Nephron (organoid): ENCODE results near the gene MRPL48.

Source experiments
- H3K27ac Mint-ChIP-seq, 3 experiments: 2 replicates each; pipeline ENCODE4 v1.8.0; 2020; ENCODE audit warnings: mixed read lengths in 3 of 3, mild to moderate bottlenecking in 2 of 3, moderate library complexity in 1 of 3
- H3K27me3 Mint-ChIP-seq: 2 replicates; pipeline ENCODE4 v1.8.0; 2021; ENCODE audit warnings: low read depth, mild to moderate bottlenecking, moderate library complexity, mixed read lengths
- H3K36me3 Mint-ChIP-seq: 2 replicates; pipeline ENCODE4 v1.8.0; 2020; ENCODE audit warnings: low read depth, mixed read lengths
- H3K4me1 Mint-ChIP-seq: 2 replicates; pipeline ENCODE4 v1.8.0; 2020; ENCODE audit warnings: mixed read lengths
- H3K4me3 Mint-ChIP-seq, 3 experiments: 2 replicates each; pipeline ENCODE4 v1.8.0; 2020; ENCODE audit warnings: mild to moderate bottlenecking in 3 of 3, mixed read lengths in 3 of 3, moderate library complexity in 2 of 3
- H3K9me3 Mint-ChIP-seq: 2 replicates; pipeline ENCODE4 v1.8.0; 2020; ENCODE audit warnings: mixed read lengths
- CTCF ChIP-seq, 3 experiments: fragments of 200-600 bp; sonication (generic); IDR thresholded peaks; one replicate each; pipeline ENCODE4 v1.5.0; 2021; ENCODE audit warnings: antibody characterized with exemption in 3 of 3; ENCODE audit not compliant: unreplicated experiment in 3 of 3

Gene MRPL48

GRCh38 chr11:73757598-73757997 lies 30.1 kb upstream of the MRPL48 start:
- Mint-ChIP-seq H3K27me3 (no peaks in the 10 kb centered on the region), H3K4me3 (peak overlapping the region; percentile 97 to 99 (median 97)), H3K9me3 (no peaks in the 10 kb centered on the region), H3K36me3 (peaks cover 8% of the 10 kb centered on the region), H3K4me1 (peaks cover 27% of the 10 kb centered on the region), H3K27ac (peak overlapping the region in 1 of 3 experiments; percentile 95)
- no peak for TF ChIP-seq CTCF (IDR thresholded peaks at IDR 0.05; ENCODE audit: unreplicated experiment in 3 of 3)

- Mint-ChIP-seq H3K27me3 (no peaks in the 10 kb centered on the region), H3K36me3 (peaks cover 8% of the 10 kb centered on the region), H3K27ac (peak overlapping the region; percentile 95 to 99 (median 99)), H3K4me3 (peak overlapping the region; percentile 97 to 99 (median 97)), H3K9me3 (no peaks in the 10 kb centered on the region), H3K4me1 (peaks cover 27% of the 10 kb centered on the region)
- TF ChIP-seq CTCF (IDR thresholded peaks at IDR 0.05; ENCODE audit: unreplicated experiment in 3 of 3): no peak
Observed at GRCh38 chr11:73758451-73758850, 29.2 kb upstream of the MRPL48 start.

- H3K4me1 Mint-ChIP-seq: peaks cover 28% of the 10 kb centered on the region
- peak overlapping the region; percentile 95 to 99 (median 99) for H3K27ac Mint-ChIP-seq
- peak; percentile 17 to 32 (median 26) for TF ChIP-seq CTCF (IDR thresholded peaks at IDR 0.05; ENCODE audit: unreplicated experiment in 3 of 3)
- peak overlapping the region; percentile 97 to 99 (median 97) for H3K4me3 Mint-ChIP-seq
- no peaks in the 10 kb centered on the region for H3K27me3 Mint-ChIP-seq
- no peaks in the 10 kb centered on the region for H3K9me3 Mint-ChIP-seq
- peaks cover 4% of the 10 kb centered on the region for H3K36me3 Mint-ChIP-seq
Observed at GRCh38 chr11:73759610-73760134, 28.0 kb upstream of the MRPL48 start.

GRCh38 chr11:73760135-73760678 lies 27.5 kb upstream of the MRPL48 start:
- Mint-ChIP-seq H3K9me3 (no peaks in the 10 kb centered on the region), H3K4me3 (peak overlapping the region; percentile 97 to 99 (median 97)), H3K4me1 (peaks cover 28% of the 10 kb centered on the region), H3K27ac (peak overlapping the region; percentile 95 to 99 (median 99)), H3K36me3 (peaks cover 4% of the 10 kb centered on the region), H3K27me3 (no peaks in the 10 kb centered on the region)
- TF ChIP-seq CTCF (IDR thresholded peaks at IDR 0.05; ENCODE audit: unreplicated experiment in 3 of 3): no peak

- H3K4me1 Mint-ChIP-seq: peaks cover 28% of the 10 kb centered on the region
- H3K27ac Mint-ChIP-seq: peak within 1 kb of the TSS; percentile 95 to 99 (median 99)
- peaks cover 4% of the 10 kb centered on the region for H3K36me3 Mint-ChIP-seq
- H3K4me3 Mint-ChIP-seq: peak within 1 kb of the TSS; percentile 97 to 99 (median 97)
- peak; percentile 33 to 37 (median 36) for TF ChIP-seq CTCF (IDR thresholded peaks at IDR 0.05; ENCODE audit: unreplicated experiment in 3 of 3)
- no peaks in the 10 kb centered on the region for H3K9me3 Mint-ChIP-seq
- H3K27me3 Mint-ChIP-seq: no peaks in the 10 kb centered on the region
Observed at GRCh38 chr11:73760679-73761402, 26.8 kb upstream of the MRPL48 start, which contains the start of gene RAB6A. TSS of gene RAB6A (minus strand) at chr11:73761074. CDS start at chr11:73760635, 439 bp downstream.
